ENCODE data around the gene RFLNA. TPM values are rescaled to one million over a fixed set of nuclear protein-coding genes. Genes with fewer than 3 reads are reported as not detected.

RFLNA gene
- total and polyA plus RNA-seq, 2 of the 4 experiments (the other 2 are of a cell fraction), result not detected

- in situ Hi-C loops (cut with MboI; ENCODE audit: low sequenced_read_pairs), result no loop called here
- no peak overlapping the region for H3K27ac ChIP-seq (ENCODE audit: insufficient read depth, low read length)
- no peak overlapping the region for H3K4ac ChIP-seq (ENCODE audit: low read depth, low read length)
- ChIA-PET CTCF (no interaction called here), POLR2A (ENCODE audit: unreplicated experiment) (no interaction called here)
- H3K23ac ChIP-seq (ENCODE audit: low read depth, low read length), result no peak overlapping the region
- intact Hi-C loops (cut with micrococcal nuclease), result no loop called here
- no peak overlapping the region for H4K91ac ChIP-seq (ENCODE audit: insufficient read depth, low read depth, low read length)
- no peak overlapping the region for H2AFZ ChIP-seq (replicated peaks; ENCODE audit: low read length, poor library complexity)
- H3K79me1 ChIP-seq (ENCODE audit: low read depth in 1 of 2, low read length in 2 of 2), result no peaks in the 10 kb centered on the region
- TF ChIP-seq CTCF (conservative IDR thresholded peaks at IDR 0.05; ENCODE audit: low read depth, low read length) (no peak), FOS (IDR thresholded peaks at IDR 0.05; ENCODE audit: low read depth, low read length) (no peak), NFE2L2 (IDR thresholded peaks at IDR 0.05; ENCODE audit: low read depth, low read length) (no peak), MAZ (IDR thresholded peaks at IDR 0.05; ENCODE audit: borderline replicate concordance, low read depth, low read length) (no peak), RAD21 (IDR thresholded peaks at IDR 0.05; ENCODE audit: low read length) (no peak)
- H3K4me2 ChIP-seq (ENCODE audit: low read depth, low read length), result no peak overlapping the region
- DNase-seq (no peak), ATAC-seq (ENCODE audit: low read depth) (no peak)
- peaks cover 5% of the 10 kb centered on the region for H3K9me3 ChIP-seq (ENCODE audit: control insufficient read depth, insufficient read depth, low read length)
- no peak overlapping the region for H4K5ac ChIP-seq (ENCODE audit: low read depth, low read length)
- peaks cover 47% of the 10 kb centered on the region for H3K27me3 ChIP-seq (ENCODE audit: control insufficient read depth, insufficient read depth, low read length)
- no peak overlapping the region for H3K18ac ChIP-seq (ENCODE audit: low read depth, low read length)
- no peak overlapping the region for H2BK120ac ChIP-seq (ENCODE audit: low read depth, low read length)
- no peak overlapping the region for H3K14ac ChIP-seq (replicated peaks; ENCODE audit: low read depth, low read length)
- WGBS, 2 experiments (ENCODE audit: extremely low coverage in 2 of 2, insufficient read length in 1 of 2), result 80% methylated on average over 2 of the region's 4 CpGs; no CpG with 5 or more reads in 1 of the 2 experiments
- no peak overlapping the region for H2BK5ac ChIP-seq (ENCODE audit: low read depth, low read length, poor library complexity, severe bottlenecking)
- H3K9me1 ChIP-seq (ENCODE audit: insufficient read depth, low read length), result no peaks in the 10 kb centered on the region
- H2BK20ac ChIP-seq (ENCODE audit: low read depth, low read length), result no peak overlapping the region
- dilution Hi-C loops (cut with HindIII; ENCODE audit: low sequenced_read_pairs, unreplicated experiment), result no loop called here
- no peak overlapping the region for H3K56ac ChIP-seq (ENCODE audit: extremely low read depth, insufficient read depth, low read length)
- BruUV-seq (replicated peaks), result no TSS peak
- H2BK15ac ChIP-seq (ENCODE audit: low read depth, low read length), result no peak overlapping the region
- no peak overlapping the region for H3K4me3 ChIP-seq (ENCODE audit: insufficient read depth, low read depth, low read length)
- H3K36me3 ChIP-seq (ENCODE audit: control insufficient read depth, insufficient read depth, low read length), result no peaks in the 10 kb centered on the region
- no peak overlapping the region for H2AK5ac ChIP-seq (ENCODE audit: low read depth, low read length)
- no peaks in the 10 kb centered on the region for H4K20me1 ChIP-seq (ENCODE audit: insufficient read depth, low read length)
- H3K9ac ChIP-seq (ENCODE audit: low read depth, low read length), result no peak overlapping the region
- no peaks in the 10 kb centered on the region for H3K4me1 ChIP-seq (ENCODE audit: control insufficient read depth, insufficient read depth, low read length)
- H2AK9ac ChIP-seq (replicated peaks; ENCODE audit: low read depth, low read length, poor library complexity), result no peak overlapping the region
- no peak overlapping the region for H4K8ac ChIP-seq (ENCODE audit: low read depth in 2 of 2, low read length in 2 of 2)
Measured at GRCh38 chr12:124310178-124310577, 15.3 kb downstream of the RFLNA start.

All from IMR-90 (cell line).